Umbilical cord (tissue), 2 donors: Measurements from ENCODE around the gene LOX. TPM values are rescaled to one million over a fixed set of nuclear protein-coding genes. Genes with fewer than 3 reads are reported as not detected.
"Not testable (repeated sequence)": the region's sequence is repeated elsewhere in the genome, so short reads cannot be mapped to it uniquely, and the experiment has no call there.

Source experiments
- DNase-seq: peaks from one replicate; pipeline ENCODE4 v3.0.0-alpha.2; 2015; ENCODE audit warnings: low spot score
- total RNA-seq: library from RNA; depleted of rRNA; stranded (reverse); fragments of >200 nt; gene quantifications from one replicate; pipeline ENCODE4 v1.2.3, GENCODE V29; 2014; ENCODE audit warnings: low replicate concordance; ENCODE audit not compliant: insufficient read depth

The LOX gene
- total RNA-seq, 1 donor from 2014 or later: 303 TPM

GRCh38 chr5:122099060-122099790, 21.2 kb upstream of the LOX start:
- DNase-seq: no peak

DNA sequence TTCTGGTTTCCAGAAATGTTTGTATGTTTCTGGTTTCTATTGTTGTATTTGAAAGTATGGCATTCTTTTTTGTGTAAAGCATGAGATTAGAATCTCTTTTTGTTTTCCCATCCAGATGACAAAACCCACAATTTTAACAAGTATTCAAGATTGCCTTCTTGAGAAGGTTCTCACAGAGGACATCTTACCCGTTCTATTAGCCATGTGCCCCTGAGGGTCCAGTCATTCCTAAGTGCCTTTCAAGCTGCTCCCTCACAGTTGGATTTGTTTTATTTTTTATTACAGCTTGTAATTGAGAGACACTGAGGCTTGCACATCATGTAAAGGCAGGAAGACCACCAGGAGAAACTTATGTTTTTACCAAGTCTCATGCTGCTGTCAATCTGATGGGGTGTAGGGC, 19.3 kb upstream of the LOX start:
- no peak for DNase-seq

DNA sequence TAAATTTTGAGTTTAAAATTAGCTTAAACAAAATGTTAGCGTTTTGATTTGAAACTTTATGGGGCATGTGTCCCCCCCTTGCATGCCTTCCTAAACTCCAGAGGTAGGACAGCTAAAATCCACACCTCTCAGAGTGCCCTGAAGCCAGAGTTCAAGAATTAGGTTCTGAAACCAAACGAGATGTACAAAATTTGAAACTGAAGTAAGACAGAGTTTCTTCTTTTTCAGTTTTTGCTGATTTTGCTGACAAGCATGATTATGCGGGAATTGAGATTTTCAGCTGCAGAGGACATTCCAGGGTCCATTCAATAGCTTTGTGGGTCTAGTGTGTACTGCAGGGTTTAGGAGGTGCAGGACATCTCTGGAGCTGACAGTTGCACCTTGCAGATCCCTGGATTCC, 17.1 kb upstream of the LOX start:
- no peak for DNase-seq

- DNase-seq: not testable (repeated sequence)
Measured at GRCh38 chr5:122094251-122094650, 16.2 kb upstream of the LOX start.

- DNase-seq: peak; percentile 82
Measured at GRCh38 chr5:122093415-122094180, 15.5 kb upstream of the LOX start.

DNA sequence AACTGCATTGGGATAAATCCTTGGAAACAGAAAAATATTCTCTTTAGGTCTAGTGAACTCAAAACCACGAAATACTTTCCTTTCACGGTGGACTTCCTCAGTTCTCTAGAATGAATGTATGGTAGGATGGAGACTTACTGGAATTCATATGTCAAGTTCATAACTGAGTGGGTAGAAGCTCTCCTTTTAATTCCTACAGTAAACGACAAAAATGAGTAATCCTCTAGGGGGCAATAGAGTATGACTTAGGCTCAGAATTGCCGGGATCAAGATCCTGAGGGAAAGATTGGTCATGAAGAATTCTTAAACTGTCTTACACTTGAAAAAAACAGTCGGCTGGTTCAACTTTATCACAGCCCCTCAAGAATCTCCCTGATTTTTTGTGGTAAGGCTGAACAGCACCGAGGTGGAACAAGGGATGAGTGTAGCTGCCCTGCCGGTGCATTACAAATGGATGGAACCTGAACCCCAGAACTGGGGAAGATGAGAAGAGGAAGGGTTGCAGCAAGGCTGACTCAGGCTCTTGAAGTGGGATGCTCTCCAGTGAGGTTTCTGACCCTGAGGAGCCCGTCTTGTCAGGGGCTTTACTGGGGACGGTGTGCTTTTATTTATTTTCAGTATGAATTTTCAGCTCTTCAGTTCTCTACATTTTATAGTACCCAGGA, 14.0 kb upstream of the LOX start:
- DNase-seq: peak; percentile 35

GRCh38 chr5:122089096-122090013, 11.3 kb upstream of the LOX start:
- DNase-seq: peak; percentile 63

DNA sequence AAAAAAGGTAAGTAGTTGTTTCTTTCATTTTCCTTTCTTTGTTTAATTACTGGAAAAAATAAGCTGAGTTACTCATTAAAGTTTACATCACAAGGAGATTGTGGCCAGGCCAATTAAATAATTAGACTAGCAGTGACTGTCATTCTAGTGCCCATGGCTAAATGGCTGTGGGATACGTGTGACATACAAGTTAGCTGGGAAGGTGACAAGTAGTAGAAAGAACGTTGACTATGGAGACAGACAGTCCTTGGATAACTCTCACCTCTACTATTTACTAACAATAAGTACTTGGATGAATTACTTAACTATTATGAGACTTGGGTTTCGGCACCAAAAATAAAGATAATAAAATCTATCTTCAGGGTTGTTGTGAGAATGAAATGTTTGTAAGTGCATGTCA, 7.0 kb upstream of the LOX start:
- no peak for DNase-seq

DNA sequence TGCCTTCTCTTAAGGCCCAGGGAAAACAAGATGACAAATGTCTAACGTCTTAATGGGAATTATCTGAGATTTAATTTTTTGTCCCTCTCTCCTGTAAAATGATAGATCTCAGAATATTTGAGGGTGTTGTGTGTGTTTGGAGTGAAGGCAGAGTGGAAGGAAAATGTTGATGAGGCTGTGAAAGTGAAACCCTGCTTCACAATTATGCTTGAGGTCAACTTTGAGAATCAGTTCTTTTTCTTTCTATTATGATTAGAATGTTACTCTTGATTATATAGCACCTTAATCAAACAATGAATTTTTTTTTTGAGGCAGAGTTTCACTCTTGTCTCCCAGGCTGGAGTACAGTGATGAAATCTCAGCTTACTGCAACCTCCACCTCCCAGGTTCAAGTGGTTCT, 5.5 kb upstream of the LOX start:
- DNase-seq: no peak

GRCh38 chr5:122081541-122081940, 3.5 kb upstream of the LOX start:
- DNase-seq: no peak

DNA sequence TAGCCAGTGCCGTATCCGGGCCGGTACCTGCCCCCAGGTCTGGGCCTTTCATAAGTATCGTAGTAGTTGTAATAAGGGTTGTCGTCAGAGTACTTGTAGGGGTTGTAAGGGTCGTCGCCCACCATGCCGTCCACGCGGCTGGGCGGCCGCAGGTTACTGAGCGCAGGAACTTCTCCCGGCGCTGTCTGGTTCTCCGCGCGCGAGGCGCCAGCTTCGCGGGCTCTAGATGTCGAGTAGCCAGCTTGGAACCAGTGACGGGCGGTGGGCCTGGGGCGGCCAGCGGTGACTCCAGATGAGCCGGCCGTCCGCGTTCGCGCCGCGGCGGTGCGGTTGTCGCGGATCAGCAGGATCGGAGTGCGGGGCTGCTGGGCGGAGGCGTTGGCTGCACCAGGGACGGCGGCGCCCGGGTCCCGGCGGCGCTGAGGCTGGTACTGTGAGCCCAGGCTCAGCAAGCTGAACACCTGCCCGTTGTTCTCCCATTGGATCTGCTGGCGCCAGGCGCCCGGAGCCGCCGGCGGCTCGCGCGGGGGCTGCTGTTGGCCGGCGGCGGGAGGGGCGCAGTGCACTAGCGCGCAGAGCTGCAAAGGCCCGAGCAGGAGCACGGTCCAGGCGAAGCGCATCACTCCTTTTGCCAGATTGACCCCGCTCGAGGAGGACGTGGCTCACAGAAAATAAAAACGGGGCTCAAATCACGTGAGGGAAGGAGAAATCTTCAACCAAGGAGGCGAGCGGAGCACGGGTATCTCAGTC, 518 bp downstream of the LOX start:
- DNase-seq: peak; percentile 36

DNA sequence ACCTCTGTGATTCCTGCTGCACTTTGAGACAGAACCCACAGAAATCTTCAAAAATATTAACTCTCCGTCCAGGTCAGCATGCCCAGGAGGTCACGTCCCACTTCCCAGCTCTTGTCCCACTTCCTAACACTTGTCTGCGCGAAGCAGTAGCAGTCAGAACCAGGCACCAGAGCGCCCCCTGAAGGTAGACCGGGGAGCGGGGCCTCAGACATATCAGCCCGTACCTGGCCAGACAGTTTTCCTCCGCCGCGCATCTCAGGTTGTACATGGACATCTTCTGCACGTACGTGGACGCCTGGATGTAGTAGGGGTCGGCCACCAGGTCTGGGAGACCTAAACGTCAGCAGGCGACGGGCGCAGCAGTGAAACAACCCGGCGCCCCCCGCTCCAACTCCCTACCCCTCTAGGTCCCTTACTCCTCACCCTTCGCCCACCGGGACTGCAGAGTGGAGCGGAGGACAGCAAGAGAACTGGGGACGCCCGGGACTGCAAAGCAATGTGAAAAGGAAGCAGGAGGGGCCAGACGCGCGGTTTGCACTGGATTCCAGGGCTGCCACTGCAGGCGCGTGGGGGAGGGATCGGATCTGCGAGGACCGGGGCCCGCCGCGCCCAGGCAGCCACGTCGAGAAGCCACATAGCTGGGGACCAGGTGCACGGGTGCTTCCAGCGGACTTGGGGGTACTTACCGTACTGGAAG, 1.2 kb downstream of the LOX start:
- DNase-seq: peak; percentile 82

DNA sequence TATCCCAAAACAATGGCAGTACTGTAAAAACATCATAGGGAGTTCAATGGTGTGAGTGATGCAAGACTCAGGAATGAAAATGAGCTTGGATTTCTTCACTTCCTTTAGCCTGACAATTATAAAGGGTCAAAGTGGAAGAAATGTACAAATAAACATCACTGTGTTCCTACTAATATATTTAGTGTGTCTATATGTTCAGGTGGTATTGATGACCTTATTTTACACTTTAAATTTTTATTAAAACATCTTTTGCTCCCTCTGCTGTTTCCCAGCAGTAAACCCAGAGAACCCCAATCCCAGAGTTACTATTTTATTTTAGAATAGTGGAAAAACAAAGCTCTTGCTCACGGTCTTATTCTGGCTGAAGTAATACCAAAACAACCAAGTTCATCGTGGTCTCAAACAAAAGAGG, 2.0 kb downstream of the LOX start:
- no peak for DNase-seq

DNA sequence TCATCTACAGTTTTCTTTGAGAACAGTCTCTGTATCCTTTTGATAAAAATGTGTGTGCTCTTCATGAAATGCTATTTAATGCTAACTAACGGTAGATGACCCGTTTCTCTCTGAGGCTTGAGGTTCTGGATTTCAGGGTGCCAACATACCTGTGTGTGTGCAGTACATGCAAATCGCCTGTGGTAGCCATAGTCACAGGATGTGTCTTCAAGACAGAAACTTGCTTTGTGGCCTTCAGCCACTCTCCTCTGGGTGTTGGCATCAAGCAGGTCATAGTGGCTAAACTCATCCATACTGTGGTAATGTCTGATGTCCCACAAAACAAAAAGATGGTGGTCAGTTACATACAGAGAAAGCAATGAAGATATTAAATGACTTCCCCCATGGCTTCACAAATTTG, 4.2 kb downstream of the LOX start:
- DNase-seq: no peak

DNA sequence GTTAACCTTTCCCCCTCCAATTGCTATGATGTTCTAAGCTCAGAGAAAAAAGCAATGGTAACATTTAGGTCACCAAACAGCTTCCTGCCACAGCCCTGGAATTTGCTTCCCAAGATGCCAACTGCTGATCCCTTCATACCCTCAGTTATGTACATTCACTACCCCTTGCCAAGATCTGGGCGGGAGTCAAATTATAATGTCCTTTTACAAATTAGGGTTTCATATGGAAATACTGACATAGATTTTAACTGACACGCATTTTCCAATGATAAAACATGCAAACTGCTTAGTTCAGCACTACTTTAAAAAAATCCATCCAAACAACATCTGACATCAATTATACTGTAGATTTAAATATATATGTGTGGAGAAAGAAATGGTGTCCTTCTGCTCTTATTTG, 5.0 kb downstream of the LOX start:
- DNase-seq: no peak

- no peak for DNase-seq
Measured at GRCh38 chr5:122067390-122067789, 10.7 kb downstream of the LOX start.

DNA sequence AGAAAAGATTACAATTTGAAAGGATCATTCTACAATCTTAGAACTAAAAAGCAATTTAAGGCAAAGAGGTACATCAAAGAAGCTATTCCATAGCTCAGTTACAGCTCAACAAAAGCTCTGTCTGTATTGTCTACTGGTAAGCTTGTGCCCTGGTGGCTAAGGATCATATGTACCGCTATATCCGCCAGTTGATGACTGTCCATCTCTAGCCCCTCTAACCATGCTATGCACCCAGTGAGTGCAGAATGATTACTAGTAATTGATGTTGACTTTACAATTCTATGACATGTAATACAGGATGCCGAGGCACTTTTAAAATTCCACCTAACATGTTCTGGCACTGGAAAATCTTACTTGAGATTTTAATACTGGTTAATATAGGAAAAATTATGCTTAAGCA, 13.1 kb downstream of the LOX start:
- no peak for DNase-seq

GRCh38 chr5:122063836-122064235, 14.2 kb downstream of the LOX start:
- no peak for DNase-seq

GRCh38 chr5:122062205-122062604, 15.9 kb downstream of the LOX start:
- DNase-seq: no peak

GRCh38 chr5:122056913-122057312, 21.1 kb downstream of the LOX start:
- DNase-seq: no peak
